Anterior cingulate cortex (tissue), 58 donors: ENCODE data around the gene IL10.

Source experiments
- DNase-seq, 58 donors: peaks; one replicate each; lab custom pipeline; 2025; lab: John Stamatoyannopoulos, UW

The IL10 gene

GRCh38 chr1:206772243-206772937 lies at the start of gene IL10:
IL10 (minus strand) TSS chr1:206772494; CDS start chr1:206772435, 59 bp downstream.
- peak in 13 of 58 donors; percentile 3 to 29 (median 12) for DNase-seq

- DNase-seq: no peak
These were observed 49.2 kb upstream of the IL10 start for GRCh38 chr1:206821493-206821892.

- no peak for DNase-seq
These were observed 44.3 kb upstream of the IL10 start for GRCh38 chr1:206816390-206817287.

GRCh38 chr1:206814716-206815341 lies 42.5 kb upstream of the IL10 start:
- peak in 18 of 58 donors; percentile 2 to 46 (median 8) for DNase-seq

GRCh38 chr1:206812471-206812870 lies 40.2 kb upstream of the IL10 start:
- no peak for DNase-seq

- no peak for DNase-seq
These were observed 37.3 kb upstream of the IL10 start for GRCh38 chr1:206809504-206810084.

- DNase-seq: no peak
These were observed 36.3 kb upstream of the IL10 start for GRCh38 chr1:206808615-206809014.

GRCh38 chr1:206805357-206805756 lies 33.1 kb upstream of the IL10 start:
- no peak for DNase-seq

- DNase-seq: no peak
These were observed 32.0 kb upstream of the IL10 start for GRCh38 chr1:206804156-206804737.

GRCh38 chr1:206803221-206803730 lies 31.0 kb upstream of the IL10 start:
- peak in 1 of 58 donors; percentile 44 for DNase-seq

GRCh38 chr1:206802401-206802800 lies 30.1 kb upstream of the IL10 start:
- DNase-seq: no peak

GRCh38 chr1:206801467-206801866 lies 29.2 kb upstream of the IL10 start:
- DNase-seq: no peak

GRCh38 chr1:206800891-206801290 lies 28.6 kb upstream of the IL10 start:
- no peak for DNase-seq

- no peak for DNase-seq
These were observed 28.1 kb upstream of the IL10 start for GRCh38 chr1:206800411-206800810.

GRCh38 chr1:206799311-206799710 lies 27.0 kb upstream of the IL10 start:
- DNase-seq: no peak

GRCh38 chr1:206798384-206798996 lies 26.2 kb upstream of the IL10 start:
- DNase-seq: no peak

GRCh38 chr1:206797534-206798383 lies 25.5 kb upstream of the IL10 start:
- DNase-seq: no peak

GRCh38 chr1:206796981-206797402 lies 24.7 kb upstream of the IL10 start:
- DNase-seq: no peak

GRCh38 chr1:206796116-206796515 lies 23.8 kb upstream of the IL10 start:
- DNase-seq: no peak
